GM12878 (cell line): ENCODE data around the gene STK10. TPM values are rescaled to one million over a fixed set of nuclear protein-coding genes. Genes with fewer than 3 reads are reported as not detected.
A peak's percentile ranks its signal among the peaks of the same experiment; 100 is the strongest.

Source experiments
- ATAC-seq: fragments of 200-7000 bp; cut with Tn5 transposase; 3 replicates; pipeline ENCODE4 v1.9.1; 2020; ENCODE audit warnings: mild to moderate bottlenecking, moderate library complexity
- BruUV-seq: library from RNA; stranded (reverse); fragments of 400-500 nt; replicated peaks from 2 replicates; lab custom pipeline; 2021; lab: Mats Ljungman, UMichigan
- CTCF ChIA-PET: fragments of 300-600 bp; sonication (Branson Sonifier 250); formaldehyde crosslinking; extraction: SDS; loops from one replicate; lab custom pipeline; 2021; ENCODE audit warnings: inconsistent platforms; lab: Yijun Ruan, JAX
- POLR2A ChIA-PET: fragments of 350-600 bp; formaldehyde crosslinking; extraction: SDS; loops from one replicate; lab custom pipeline; 2021; ENCODE audit warnings: inconsistent platforms; lab: Charles Lee
- RAD21 ChIA-PET: fragments of 300-600 bp; sonication (Branson Sonifier 250); formaldehyde crosslinking; loops from one replicate; lab custom pipeline; 2023; ENCODE audit warnings: antibody characterized with exemption; ENCODE audit not compliant: unreplicated experiment; lab: Charles Lee
- SMC1A ChIA-PET: fragments of 300-600 bp; sonication (Branson Sonifier 250); formaldehyde crosslinking; loops from one replicate; lab custom pipeline; 2023; ENCODE audit not compliant: unreplicated experiment, uncharacterized antibody; lab: Charles Lee
- DNase-seq: peaks from one replicate; pipeline ENCODE4 v3.0.0-alpha.2; 2011; ENCODE audit warnings: low read depth, low spot score
- FAIRE-seq: peaks from 3 replicates; lab custom pipeline; 2011; peaks lifted over from hg19 to GRCh38; lab: Jason Lieb, UNC
- H2AFZ ChIP-seq: 2 replicates; pipeline ENCODE4 v1.6.0; 2011; ENCODE audit warnings: low read depth, low read length, control low read depth; ENCODE audit not compliant: control insufficient read depth
- H3K27ac ChIP-seq: 2 replicates; pipeline ENCODE4 v1.5.1; 2011; ENCODE audit warnings: control low read depth; ENCODE audit not compliant: control insufficient read depth, insufficient read depth
- H3K27me3 ChIP-seq, 2 experiments: replicated peaks in 1 of 2; 2 replicates each; pipeline versions ENCODE4 v1.6.0 to v1.6.1; 2011; ENCODE audit warnings: low read length in 1 of 2; ENCODE audit not compliant: control insufficient read depth in 2 of 2, insufficient read depth in 2 of 2
- H3K36me3 ChIP-seq, 2 experiments: 2 replicates each; pipeline ENCODE4 v1.5.1; 2011; ENCODE audit warnings: low read length in 1 of 2; ENCODE audit not compliant: control insufficient read depth in 2 of 2, insufficient read depth in 2 of 2
- H3K4me1 ChIP-seq: 2 replicates; pipeline ENCODE4 v1.6.1; 2011; ENCODE audit warnings: mild to moderate bottlenecking, low read length, moderate library complexity, mixed read lengths; ENCODE audit not compliant: control insufficient read depth, insufficient read depth
- H3K4me2 ChIP-seq: 2 replicates; pipeline ENCODE4 v1.6.0; 2011; ENCODE audit warnings: control low read depth; ENCODE audit not compliant: control insufficient read depth, insufficient read depth
- H3K4me3 ChIP-seq: fragments of 200-600 bp; sonication (generic); 2 replicates; pipeline ENCODE4 v1.5.1; 2016
- H3K79me2 ChIP-seq: 2 replicates; pipeline ENCODE4 v1.6.0; 2011; ENCODE audit warnings: low read length; ENCODE audit not compliant: control insufficient read depth, insufficient read depth
- H3K9ac ChIP-seq: 2 replicates; pipeline ENCODE4 v1.8.0; 2011; ENCODE audit warnings: low read length, control low read depth, mixed read lengths; ENCODE audit not compliant: control insufficient read depth, insufficient read depth
- H3K9me3 ChIP-seq: replicated peaks from 3 replicates; pipeline ENCODE4 v1.5.1; 2011; ENCODE audit warnings: mild to moderate bottlenecking, low read length; ENCODE audit not compliant: control insufficient read depth, insufficient read depth
- H4K20me1 ChIP-seq: 2 replicates; pipeline ENCODE4 v1.6.0; 2011; ENCODE audit not compliant: control insufficient read depth, insufficient read depth
- CREM ChIP-seq: IDR thresholded peaks from 2 replicates; pipeline ENCODE4 v1.6.1; 2014; ENCODE audit warnings: antibody characterized with exemption, low read depth
- DPF2 ChIP-seq: fragments of 450-650 bp; IDR thresholded peaks from 2 replicates; pipeline ENCODE4 v1.6.1; 2017; ENCODE audit warnings: mild to moderate bottlenecking
- ELK1 ChIP-seq: IDR thresholded peaks from 2 replicates; pipeline ENCODE4 v1.6.1; 2012; ENCODE audit warnings: low read depth, low read length, improper control_type of control experiment
- HCFC1 ChIP-seq: fragments of 150-350 bp; IDR thresholded peaks from 2 replicates; pipeline ENCODE4 v1.6.1; 2014; ENCODE audit warnings: low read length
- KDM1A ChIP-seq: fragments of 200-600 bp; sonication (generic); IDR thresholded peaks from 2 replicates; pipeline ENCODE4 v1.6.1; 2016; ENCODE audit warnings: borderline replicate concordance
- NR2F1 ChIP-seq: fragments of 450-650 bp; conservative IDR thresholded peaks from 2 replicates; pipeline ENCODE4 v1.6.1; 2017; ENCODE audit warnings: mild to moderate bottlenecking
- RAD51 ChIP-seq: fragments of 450-650 bp; IDR thresholded peaks from 2 replicates; pipeline ENCODE4 v1.6.1; 2016; ENCODE audit warnings: moderate library complexity, mild to moderate bottlenecking, inconsistent platforms
- RB1 ChIP-seq: fragments of 450-650 bp; formaldehyde crosslinking; IDR thresholded peaks from 2 replicates; pipeline ENCODE4 v1.6.1; 2017; ENCODE audit warnings: mild to moderate bottlenecking, borderline replicate concordance
- SMAD5 ChIP-seq: IDR thresholded peaks from 2 replicates; pipeline ENCODE4 v1.6.1; 2016; ENCODE audit warnings: antibody characterized with exemption, low read depth
- SMARCA5 ChIP-seq: fragments of 450-650 bp; IDR thresholded peaks from 2 replicates; pipeline ENCODE4 v1.6.1; 2017; ENCODE audit warnings: mild to moderate bottlenecking
- SREBF1 ChIP-seq: IDR thresholded peaks from 2 replicates; pipeline ENCODE4 v1.6.1; 2012; ENCODE audit warnings: mild to moderate bottlenecking, low read length
- YBX1 ChIP-seq: fragments of 450-650 bp; IDR thresholded peaks from 2 replicates; pipeline ENCODE4 v1.6.1; 2016; ENCODE audit warnings: antibody characterized with exemption
- YY1 ChIP-seq: IDR thresholded peaks from 2 replicates; pipeline ENCODE4 v1.6.1; 2011; ENCODE audit warnings: low read depth, mild to moderate bottlenecking, low read length
- ZBTB4 ChIP-seq: fragments of 450-650 bp; formaldehyde crosslinking; IDR thresholded peaks from 2 replicates; pipeline ENCODE4 v1.4.0; 2022; ENCODE audit warnings: mild to moderate bottlenecking, moderate library complexity
- WGBS: methylation state at CpG from one replicate; pipeline ENCODE4 v1.1.6; 2016; ENCODE audit warnings: low lambda C conversion rate; ENCODE audit not compliant: insufficient replicate concordance, insufficient coverage; ENCODE audit errors: missing lambda C conversion rate; 5-methylcytosine and 5-hydroxymethylcytosine counted together
- in situ Hi-C: fragments of 300-500 bp; cut with MboI; formaldehyde crosslinking; loops from 9 replicates; pipeline ENCODE4 v1.14.3; 2018; ENCODE audit warnings: mixed read lengths
- intact Hi-C: fragments of 100-400 bp; cut with micrococcal nuclease; formaldehyde crosslinking; loops from one replicate; pipeline ENCODE4 v1.14.2; 2022; ENCODE audit not compliant: unreplicated experiment
- polyA plus RNA-seq, 11 experiments: library from polyadenylated mRNA; depleted of rRNA in 4 of 11; unstranded in 6 of 11; stranded (reverse) in 5 of 11; fragments of >200 nt; fragmentation: Nextera tagmentation in 4 of 11; fragmentation: Illumina TruSeq in 1 of 11; extraction: Ambion mirVana in 4 of 11; extraction: Trizol in 1 of 11; gene quantifications; 1 replicate in 1 of 11; 2 replicates in 10 of 11; pipeline versions ENCODE4 v1.2.1 to v1.2.3, GENCODE V29; 2011 to 2016; ENCODE audit warnings: inconsistent platforms in 2 of 11, missing spikeins in 2 of 11, low read depth in 1 of 11
- total RNA-seq, 4 experiments: library from RNA; depleted of rRNA in 3 of 4; stranded (reverse); fragments of >200 nt in 3 of 4; fragmentation: Illumina TruSeq in 1 of 4; extraction: Trizol in 1 of 4; gene quantifications; 2 replicates each; pipeline versions ENCODE4 v1.2.1 to v1.2.3, GENCODE V29; 2013 to 2021
- TF ChIP-seq, protein P1 (sequence below): fragments of 450-650 bp; IDR thresholded peaks from 2 replicates; pipeline ENCODE4 v1.6.1; 2016; ENCODE audit warnings: mild to moderate bottlenecking, moderate library complexity, borderline replicate concordance

Gene STK10
- total and polyA plus RNA-seq, 10 of the 15 experiments (the other 5 are each of a cell fraction or from before 2014, with no cell fraction given): 14.2 to 96.4 (median 50.6) TPM

DNA sequence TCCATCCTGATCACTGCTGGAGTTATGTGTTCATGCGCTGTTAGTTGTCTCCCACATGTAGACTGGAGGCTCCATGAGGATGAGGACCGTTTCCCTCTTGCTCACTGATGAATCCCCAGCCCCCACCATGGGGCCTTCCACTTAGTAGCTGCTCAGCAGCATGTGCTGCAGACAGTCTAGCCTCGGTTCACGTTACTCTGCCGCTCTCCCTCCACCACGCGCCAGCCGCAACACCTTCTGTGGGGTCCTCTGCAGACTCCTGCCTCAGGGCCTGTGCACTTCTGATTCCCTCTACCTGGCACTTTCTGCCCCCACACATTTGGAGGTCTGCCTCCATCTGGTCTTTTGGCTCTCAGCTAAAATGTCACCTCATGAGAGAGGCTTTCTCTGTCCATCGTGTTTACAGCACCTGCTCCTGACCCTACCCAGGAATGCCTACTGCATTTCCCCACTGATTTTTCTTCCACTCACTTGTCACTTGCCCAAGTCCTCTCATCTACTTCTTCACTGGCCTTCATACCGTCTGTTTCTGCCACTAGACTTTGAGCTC lies 36.3 kb downstream of the STK10 start:
- Histone ChIP-seq H3K4me2 (no peak overlapping the region), H3K4me1 (peaks cover 46% of the 10 kb centered on the region), H3K4me3 (no peak overlapping the region), H3K9me3 (no peaks in the 10 kb centered on the region), H4K20me1 (peaks cover 2% of the 10 kb centered on the region; the same call in 1 of the 2 replicates), H3K27ac (no peak overlapping the region), H3K36me3 (peaks cover 26 to 36% of the 10 kb centered on the region in 2 experiments), H2AFZ (no peak overlapping the region), H3K27me3 (no peaks in the 10 kb centered on the region), H3K9ac (no peak overlapping the region; the same call in 1 of the 2 replicates), H3K79me2 (peaks cover 54% of the 10 kb centered on the region)
- CTCF ChIA-PET: interaction anchor here (0.5 to 2.0 kb wide), 5 partner anchors 10 to 72 kb away, joined by 3 to 6 read pairs (median 4); partner anchors contain the start of gene STK10
- POLR2A ChIA-PET: interaction anchor here (0.6 to 1.0 kb wide), 7 partner anchors 12 to 181 kb away, joined by 3 to 5 read pairs (median 3); no protein-coding TSS in a partner anchor
- in situ Hi-C loops: no loop called here
- BruUV-seq: TSS peak; percentile 33
- intact Hi-C loops: loop anchor here (2.0 kb wide), 1 partner anchor 27 kb away; no protein-coding TSS in a partner anchor
- RAD21 ChIA-PET: interaction anchor here (0.8 to 2.7 kb wide), 4 partner anchors 21 to 37 kb away, joined by 3 to 7 read pairs (median 4); partner anchors contain the start of gene STK10
- DNase-seq (no peak), ATAC-seq (no peak), FAIRE-seq (no peak)
- 97% methylated on average over 10 of the region's 10 CpGs for WGBS
- SMC1A ChIA-PET: interaction anchor here (1.0 to 1.6 kb wide), 5 partner anchors 19 to 36 kb away, joined by 3 to 6 read pairs (median 3); no protein-coding TSS in a partner anchor
- TF ChIP-seq DPF2 (no peak), SREBF1 (no peak), ELK1 (no peak), CREM (no peak), NR2F1 (no peak), RAD51 (no peak), SMARCA5 (no peak), YY1 (no peak), RB1 (no peak), YBX1 (no peak), KDM1A (no peak), SMAD5 (no peak), ZBTB4 (CRISPR knock-in tag) (no peak), HCFC1 (no peak)
- TF ChIP-seq, protein P1, sequence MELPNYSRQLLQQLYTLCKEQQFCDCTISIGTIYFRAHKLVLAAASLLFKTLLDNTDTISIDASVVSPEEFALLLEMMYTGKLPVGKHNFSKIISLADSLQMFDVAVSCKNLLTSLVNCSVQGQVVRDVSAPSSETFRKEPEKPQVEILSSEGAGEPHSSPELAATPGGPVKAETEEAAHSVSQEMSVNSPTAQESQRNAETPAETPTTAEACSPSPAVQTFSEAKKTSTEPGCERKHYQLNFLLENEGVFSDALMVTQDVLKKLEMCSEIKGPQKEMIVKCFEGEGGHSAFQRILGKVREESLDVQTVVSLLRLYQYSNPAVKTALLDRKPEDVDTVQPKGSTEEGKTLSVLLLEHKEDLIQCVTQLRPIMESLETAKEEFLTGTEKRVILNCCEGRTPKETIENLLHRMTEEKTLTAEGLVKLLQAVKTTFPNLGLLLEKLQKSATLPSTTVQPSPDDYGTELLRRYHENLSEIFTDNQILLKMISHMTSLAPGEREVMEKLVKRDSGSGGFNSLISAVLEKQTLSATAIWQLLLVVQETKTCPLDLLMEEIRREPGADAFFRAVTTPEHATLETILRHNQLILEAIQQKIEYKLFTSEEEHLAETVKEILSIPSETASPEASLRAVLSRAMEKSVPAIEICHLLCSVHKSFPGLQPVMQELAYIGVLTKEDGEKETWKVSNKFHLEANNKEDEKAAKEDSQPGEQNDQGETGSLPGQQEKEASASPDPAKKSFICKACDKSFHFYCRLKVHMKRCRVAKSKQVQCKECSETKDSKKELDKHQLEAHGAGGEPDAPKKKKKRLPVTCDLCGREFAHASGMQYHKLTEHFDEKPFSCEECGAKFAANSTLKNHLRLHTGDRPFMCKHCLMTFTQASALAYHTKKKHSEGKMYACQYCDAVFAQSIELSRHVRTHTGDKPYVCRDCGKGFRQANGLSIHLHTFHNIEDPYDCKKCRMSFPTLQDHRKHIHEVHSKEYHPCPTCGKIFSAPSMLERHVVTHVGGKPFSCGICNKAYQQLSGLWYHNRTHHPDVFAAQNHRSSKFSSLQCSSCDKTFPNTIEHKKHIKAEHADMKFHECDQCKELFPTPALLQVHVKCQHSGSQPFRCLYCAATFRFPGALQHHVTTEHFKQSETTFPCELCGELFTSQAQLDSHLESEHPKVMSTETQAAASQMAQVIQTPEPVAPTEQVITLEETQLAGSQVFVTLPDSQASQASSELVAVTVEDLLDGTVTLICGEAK: no peak
